GM21526 (cell line): ENCODE data around the gene KCNA4.
A peak's percentile ranks its signal among the peaks of the same experiment; 100 is the strongest.
"Not testable (repeated sequence)": the region's sequence is repeated elsewhere in the genome, so short reads cannot be mapped to it uniquely, and the experiment has no call there.

ENCODE experiments used
- ATAC-seq: cut with Tn5 transposase; IDR thresholded peaks from one replicate; pipeline ENCODE4 v1.9.1; 2021; ENCODE audit warnings: moderate library complexity; ENCODE audit not compliant: unreplicated experiment, low FRiP score

KCNA4 gene

GRCh38 chr11:30000986-30001750 is 15.7 kb downstream of the KCNA4 start:
- no peak for ATAC-seq

GRCh38 chr11:29996016-29996415 is 20.8 kb downstream of the KCNA4 start:
- ATAC-seq, result peak; percentile 82

- no peak for ATAC-seq
Measured at GRCh38 chr11:29989174-29989970, 27.5 kb downstream of the KCNA4 start.

- ATAC-seq, result no peak
Measured at GRCh38 chr11:29985248-29985647, 31.6 kb downstream of the KCNA4 start.

GRCh38 chr11:29984544-29984943 is 32.3 kb downstream of the KCNA4 start:
- no peak for ATAC-seq

- ATAC-seq, result no peak
Measured at GRCh38 chr11:29978549-29978948, 38.3 kb downstream of the KCNA4 start.

- ATAC-seq, result not testable (repeated sequence)
Measured at GRCh38 chr11:29975580-29975979, 41.2 kb downstream of the KCNA4 start.

- ATAC-seq, result no peak
Measured at GRCh38 chr11:29963796-29964195, 53.0 kb downstream of the KCNA4 start.

- no peak for ATAC-seq
Measured at GRCh38 chr11:29963036-29963435, 53.8 kb downstream of the KCNA4 start.

GRCh38 chr11:29962243-29962642 is 54.6 kb downstream of the KCNA4 start:
- peak; percentile 76 for ATAC-seq
